Mononuclear cell (primary cell): ENCODE results near the gene RPS6KA1. TPM values are rescaled to one million over a fixed set of nuclear protein-coding genes. Genes with fewer than 3 reads are reported as not detected.

Experiments
- H3K27me3 ChIP-seq: 2 replicates; pipeline ENCODE4 v1.6.0; 2011; ENCODE audit warnings: low read length, control low read depth; ENCODE audit not compliant: insufficient read depth
- H3K4me1 ChIP-seq: 2 replicates; pipeline ENCODE4 v1.5.1; 2011; ENCODE audit warnings: mild to moderate bottlenecking, low read length, control low read depth; ENCODE audit not compliant: insufficient read depth
- H3K4me3 ChIP-seq: 2 replicates; pipeline ENCODE4 v1.5.1; 2011; ENCODE audit warnings: mild to moderate bottlenecking, low read length, moderate library complexity
- H3K9me3 ChIP-seq: 2 replicates; pipeline ENCODE4 v1.5.1; 2011; ENCODE audit warnings: low read depth, mild to moderate bottlenecking, control low read depth, low read length
- total RNA-seq: library from RNA; depleted of rRNA; stranded (reverse); fragments of >200 nt; gene quantifications from one replicate; pipeline ENCODE4 v1.2.3, GENCODE V29; 2012

Gene RPS6KA1
- total RNA-seq, 1 donor: 49.2 TPM

- no peak overlapping the region for H3K4me3 ChIP-seq
- H3K4me1 ChIP-seq: no peaks in the 10 kb centered on the region
- H3K27me3 ChIP-seq: no peaks in the 10 kb centered on the region
- no peaks in the 10 kb centered on the region for H3K9me3 ChIP-seq
Measured at GRCh38 chr1:26521669-26522030, 7.9 kb upstream of the RPS6KA1 start.

GRCh38 chr1:26522073-26522472 lies 7.5 kb upstream of the RPS6KA1 start:
- H3K4me1 ChIP-seq: no peaks in the 10 kb centered on the region
- no peaks in the 10 kb centered on the region for H3K9me3 ChIP-seq
- H3K4me3 ChIP-seq: no peak overlapping the region
- no peaks in the 10 kb centered on the region for H3K27me3 ChIP-seq

- peaks cover 2% of the 10 kb centered on the region for H3K4me1 ChIP-seq
- no peaks in the 10 kb centered on the region for H3K27me3 ChIP-seq
- H3K9me3 ChIP-seq: no peaks in the 10 kb centered on the region
- no peak overlapping the region for H3K4me3 ChIP-seq
Measured at GRCh38 chr1:26524181-26524580, 5.4 kb upstream of the RPS6KA1 start.

- Histone ChIP-seq H3K9me3 (no peaks in the 10 kb centered on the region), H3K4me3 (no peak overlapping the region), H3K27me3 (no peaks in the 10 kb centered on the region), H3K4me1 (peaks cover 18% of the 10 kb centered on the region)
Measured at GRCh38 chr1:26526287-26526686, 3.3 kb upstream of the RPS6KA1 start.

GRCh38 chr1:26529405-26529654 lies 231 bp upstream of the RPS6KA1 start:
- peak overlapping the region; percentile 23 for H3K4me3 ChIP-seq
- H3K4me1 ChIP-seq: peaks cover 30% of the 10 kb centered on the region
- no peaks in the 10 kb centered on the region for H3K9me3 ChIP-seq
- no peaks in the 10 kb centered on the region for H3K27me3 ChIP-seq

GRCh38 chr1:26530410-26530894 lies 891 bp downstream of the RPS6KA1 start:
- Histone ChIP-seq H3K9me3 (no peaks in the 10 kb centered on the region), H3K4me1 (peaks cover 39% of the 10 kb centered on the region), H3K27me3 (no peaks in the 10 kb centered on the region), H3K4me3 (peak overlapping the region; percentile 63)

GRCh38 chr1:26530895-26531598 lies 1.5 kb downstream of the RPS6KA1 start:
- Histone ChIP-seq H3K9me3 (no peaks in the 10 kb centered on the region), H3K4me3 (no peak overlapping the region), H3K4me1 (peaks cover 42% of the 10 kb centered on the region), H3K27me3 (no peaks in the 10 kb centered on the region)

- Histone ChIP-seq H3K4me1 (peaks cover 42% of the 10 kb centered on the region), H3K27me3 (no peaks in the 10 kb centered on the region)
Measured at GRCh38 chr1:26531651-26532131, 2.1 kb downstream of the RPS6KA1 start.

GRCh38 chr1:26533951-26534509 lies 4.5 kb downstream of the RPS6KA1 start:
- H3K4me1 ChIP-seq: peaks cover 61% of the 10 kb centered on the region
- H3K27me3 ChIP-seq: no peaks in the 10 kb centered on the region
- no peak overlapping the region for H3K4me3 ChIP-seq

More at GRCh38 chr1:26531651-26532131, 2.1 kb downstream of the RPS6KA1 start:
- Histone ChIP-seq H3K4me3 (no peak overlapping the region), H3K9me3 (no peaks in the 10 kb centered on the region)

GRCh38 chr1:26535201-26535600 lies 5.6 kb downstream of the RPS6KA1 start:
- Histone ChIP-seq H3K4me3 (no peak overlapping the region), H3K4me1 (peaks cover 67% of the 10 kb centered on the region)

More at GRCh38 chr1:26533951-26534509, 4.5 kb downstream of the RPS6KA1 start:
- no peaks in the 10 kb centered on the region for H3K9me3 ChIP-seq

GRCh38 chr1:26536081-26536480 lies 6.5 kb downstream of the RPS6KA1 start:
- Histone ChIP-seq H3K4me1 (peaks cover 67% of the 10 kb centered on the region), H3K27me3 (no peaks in the 10 kb centered on the region), H3K9me3 (no peaks in the 10 kb centered on the region), H3K4me3 (no peak overlapping the region)

More at GRCh38 chr1:26535201-26535600, 5.6 kb downstream of the RPS6KA1 start:
- H3K27me3 ChIP-seq: no peaks in the 10 kb centered on the region
- H3K9me3 ChIP-seq: no peaks in the 10 kb centered on the region

GRCh38 chr1:26536521-26536920 lies 7.0 kb downstream of the RPS6KA1 start:
- H3K4me1 ChIP-seq: peaks cover 67% of the 10 kb centered on the region
- H3K9me3 ChIP-seq: no peaks in the 10 kb centered on the region
- H3K4me3 ChIP-seq: no peak overlapping the region
- no peaks in the 10 kb centered on the region for H3K27me3 ChIP-seq

- Histone ChIP-seq H3K4me3 (no peak overlapping the region), H3K9me3 (no peaks in the 10 kb centered on the region), H3K4me1 (peaks cover 77% of the 10 kb centered on the region), H3K27me3 (no peaks in the 10 kb centered on the region)
Measured at GRCh38 chr1:26537951-26538352, 8.4 kb downstream of the RPS6KA1 start.

- Histone ChIP-seq H3K4me1 (peaks cover 84% of the 10 kb centered on the region), H3K27me3 (no peaks in the 10 kb centered on the region), H3K4me3 (no peak overlapping the region), H3K9me3 (no peaks in the 10 kb centered on the region)
Measured at GRCh38 chr1:26538480-26539412, 9.2 kb downstream of the RPS6KA1 start.

- H3K4me3 ChIP-seq: no peak overlapping the region
- H3K27me3 ChIP-seq: no peaks in the 10 kb centered on the region
- peaks cover 87% of the 10 kb centered on the region for H3K4me1 ChIP-seq
- no peaks in the 10 kb centered on the region for H3K9me3 ChIP-seq
Measured at GRCh38 chr1:26539722-26540121, 10.2 kb downstream of the RPS6KA1 start.
